ENCODE results near the gene GREB1. TPM values are rescaled to one million over a fixed set of nuclear protein-coding genes. Genes with fewer than 3 reads are reported as not detected.

The GREB1 gene
- total RNA-seq, 4 donors from 2014 or later, result 3.1 to 8.8 (median 6.5) TPM

GRCh38 chr2:11534071-11534745 lies 363 bp downstream of the GREB1 start:
- ATAC-seq, result no peak
- TF ChIP-seq EP300 (IDR thresholded peaks at IDR 0.05) (no peak), POLR2AphosphoS5 (IDR thresholded peaks at IDR 0.05) (no peak), POLR2A (IDR thresholded peaks at IDR 0.05) (no peak), CTCF (IDR thresholded peaks at IDR 0.05) (no peak)
- WGBS, 2 donors (ENCODE audit: low coverage in 1 of 2), result 86 to 88% methylated on average over 3 to 4 of the region's 7 CpGs

GRCh38 chr2:11534746-11535484 lies 1.1 kb downstream of the GREB1 start:
- WGBS, 2 donors (ENCODE audit: low coverage in 1 of 2), result 100% methylated on average over 1 of the region's 7 CpGs; no CpG with 5 or more reads in 1 of the 2 donors
- no peak overlapping the region for H3K4me3 ChIP-seq
- H3K36me3 ChIP-seq, result no peaks in the 10 kb centered on the region
- H3K4me1 ChIP-seq, result peaks cover 0 to 11% (median 2%) of the 10 kb centered on the region in 3 donors
- peaks cover 20% of the 10 kb centered on the region for H3K27me3 ChIP-seq
- no peak overlapping the region for H3K27ac ChIP-seq
- ATAC-seq, result no peak
- H3K9me3 ChIP-seq, result no peaks in the 10 kb centered on the region
- no peak for TF ChIP-seq EP300 (IDR thresholded peaks at IDR 0.05)
- no peak for TF ChIP-seq POLR2AphosphoS5 (IDR thresholded peaks at IDR 0.05)
- TF ChIP-seq CTCF (IDR thresholded peaks at IDR 0.05), result no peak
- no peak for TF ChIP-seq POLR2A (IDR thresholded peaks at IDR 0.05)

More at GRCh38 chr2:11534071-11534745, 363 bp downstream of the GREB1 start:
- Histone ChIP-seq H3K9me3 (no peaks in the 10 kb centered on the region), H3K27me3 (peaks cover 20% of the 10 kb centered on the region), H3K4me1 (peaks cover 0 to 4% (median 0%) of the 10 kb centered on the region in 3 donors), H3K36me3 (no peaks in the 10 kb centered on the region), H3K4me3 (no peak overlapping the region), H3K27ac (no peak overlapping the region)

- no peak for ATAC-seq
- Histone ChIP-seq H3K4me1 (peaks cover 0 to 21% (median 11%) of the 10 kb centered on the region in 3 donors), H3K27ac (no peak overlapping the region), H3K9me3 (no peaks in the 10 kb centered on the region), H3K27me3 (peaks cover 16% of the 10 kb centered on the region), H3K4me3 (no peak overlapping the region), H3K36me3 (no peaks in the 10 kb centered on the region)
- WGBS, 2 donors (ENCODE audit: low coverage in 1 of 2), result 86% methylated on average over 3 of the region's 7 CpGs; no CpG with 5 or more reads in 1 of the 2 donors
- TF ChIP-seq POLR2A (IDR thresholded peaks at IDR 0.05) (no peak), CTCF (IDR thresholded peaks at IDR 0.05) (no peak), EP300 (IDR thresholded peaks at IDR 0.05) (no peak), POLR2AphosphoS5 (IDR thresholded peaks at IDR 0.05) (no peak)
Measured at GRCh38 chr2:11535899-11536344, 2.1 kb downstream of the GREB1 start.

GRCh38 chr2:11537951-11538350 lies 4.1 kb downstream of the GREB1 start:
- ATAC-seq, result no peak
- H3K36me3 ChIP-seq, result no peaks in the 10 kb centered on the region
- peaks cover 0 to 35% (median 11%) of the 10 kb centered on the region in 3 donors for H3K4me1 ChIP-seq
- no peak overlapping the region for H3K27ac ChIP-seq
- peaks cover 7% of the 10 kb centered on the region for H3K27me3 ChIP-seq
- no peaks in the 10 kb centered on the region for H3K9me3 ChIP-seq
- WGBS, 2 donors (ENCODE audit: low coverage in 1 of 2), result 80 to 95% methylated on average over 2 to 9 of the region's 13 CpGs
- no peak overlapping the region for H3K4me3 ChIP-seq
- no peak for TF ChIP-seq POLR2A (IDR thresholded peaks at IDR 0.05)
- TF ChIP-seq EP300 (IDR thresholded peaks at IDR 0.05), result no peak
- TF ChIP-seq CTCF (IDR thresholded peaks at IDR 0.05), result no peak
- no peak for TF ChIP-seq POLR2AphosphoS5 (IDR thresholded peaks at IDR 0.05)

Data from gastroesophageal sphincter (tissue), 4 donors.